DMS 273 treated with DMSO at 0.1 percent for 48 hours (cell line): Measurements from ENCODE around the gene RASSF3.
A peak's percentile ranks its signal among the peaks of the same experiment; 100 is the strongest.
"Not testable (repeated sequence)": the region's sequence is repeated elsewhere in the genome, so short reads cannot be mapped to it uniquely, and the experiment has no call there.

Experiments used
- DNase-seq: peaks from one replicate; lab custom pipeline; 2025; lab: John Stamatoyannopoulos, UW

Gene RASSF3

DNA sequence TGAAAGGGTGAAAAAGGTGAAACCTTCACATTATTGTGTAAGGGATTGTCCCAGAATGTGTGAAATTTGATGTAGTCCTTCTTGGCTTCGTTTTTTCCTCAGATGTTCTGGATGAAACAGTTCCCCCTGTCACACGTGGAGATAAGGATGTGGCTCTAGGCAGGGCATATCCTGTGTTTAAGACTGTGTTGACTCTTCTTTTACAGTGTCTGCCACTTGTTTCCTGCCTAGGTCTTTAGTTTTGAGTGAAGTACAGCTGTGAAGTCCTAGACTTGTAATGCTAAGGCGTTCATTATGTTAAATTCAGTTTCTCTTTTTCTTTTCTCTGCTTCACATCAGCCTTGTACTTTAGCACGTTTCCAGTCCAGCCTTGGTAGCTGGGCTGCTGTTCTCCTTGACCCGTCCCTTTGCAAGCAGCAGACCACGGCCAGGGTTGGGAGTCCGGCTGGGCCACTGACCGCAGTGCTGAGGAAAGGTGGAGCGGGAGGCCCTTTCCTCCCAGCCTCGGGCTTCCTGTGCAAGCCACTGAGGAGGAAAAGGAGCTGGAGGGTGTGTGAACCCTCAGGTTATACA, 59.1 kb downstream of the RASSF3 start:
- DNase-seq = no peak

DNA sequence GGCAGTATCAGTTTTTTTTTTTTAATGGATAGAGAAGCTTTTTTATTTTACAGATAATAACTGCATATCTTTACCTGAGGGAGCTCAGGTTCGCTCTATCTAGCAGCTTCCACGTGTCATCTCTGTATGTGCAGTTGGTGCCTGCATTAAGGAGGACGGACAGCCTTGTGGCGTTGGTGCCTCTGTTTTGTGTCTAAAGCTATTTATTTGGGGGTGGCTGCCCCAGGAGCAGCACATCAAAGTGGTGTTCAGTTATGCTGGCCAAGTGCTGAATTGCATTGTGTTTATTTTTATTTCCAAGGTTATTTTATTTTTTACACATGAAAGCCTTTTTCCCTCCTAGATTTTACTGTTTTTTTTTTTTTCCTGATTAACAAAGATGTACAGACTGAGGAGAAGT, 59.7 kb downstream of the RASSF3 start:
- DNase-seq = no peak

DNA sequence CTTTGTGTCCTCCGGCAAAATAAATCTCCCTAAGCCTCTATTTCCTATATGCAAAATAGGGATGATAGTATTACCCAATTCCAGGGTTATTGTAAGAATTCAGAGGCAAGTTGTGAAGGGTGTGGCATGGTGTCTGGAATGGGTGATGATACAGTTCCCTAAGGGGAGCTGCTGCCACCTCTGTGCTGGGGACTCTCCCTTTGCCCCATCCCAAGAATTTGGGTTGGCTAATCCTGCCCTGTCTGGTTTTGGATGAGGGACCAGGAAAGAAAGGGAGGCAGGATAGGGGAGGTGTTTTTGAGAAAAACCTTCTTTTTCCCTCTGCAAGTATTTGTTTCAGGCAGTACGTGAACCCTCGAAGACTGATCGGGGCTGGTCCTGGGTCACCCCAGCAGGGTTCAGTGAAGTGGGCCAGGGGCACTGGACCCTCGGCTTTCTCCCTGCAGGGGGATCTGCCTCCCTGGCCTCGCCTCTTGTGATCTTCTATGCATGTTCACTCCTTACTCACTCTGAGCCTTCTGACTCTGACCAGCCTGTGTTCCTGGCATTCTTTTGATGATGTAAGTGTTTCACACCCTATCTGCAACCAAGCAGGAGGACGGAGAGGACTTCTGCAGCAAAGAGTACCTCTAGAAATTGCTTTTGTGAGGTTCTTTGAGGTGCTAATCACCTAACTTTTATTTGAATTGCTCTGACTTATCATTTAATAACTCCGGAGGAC, 60.8 kb downstream of the RASSF3 start:
- DNase-seq = no peak

DNA sequence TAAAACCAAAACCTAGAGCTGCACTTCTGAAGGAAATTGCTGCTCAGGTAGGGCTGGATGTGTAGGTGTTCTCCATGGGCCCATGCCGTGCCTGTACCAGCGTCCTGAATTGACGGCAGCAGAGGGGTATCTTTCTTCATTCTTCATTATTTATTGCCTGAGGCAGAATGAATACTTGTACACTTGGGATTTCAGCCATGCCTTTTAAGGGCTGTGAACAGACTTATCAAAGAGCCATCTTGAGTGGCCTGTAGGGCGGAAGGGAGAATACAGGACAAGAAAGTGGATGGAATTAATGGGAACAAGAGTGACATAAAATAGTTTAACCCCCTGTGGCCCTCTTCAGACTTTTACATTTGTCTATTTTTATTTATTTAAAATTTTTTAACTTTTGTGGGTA, 61.4 kb downstream of the RASSF3 start:
- DNase-seq = no peak

DNA sequence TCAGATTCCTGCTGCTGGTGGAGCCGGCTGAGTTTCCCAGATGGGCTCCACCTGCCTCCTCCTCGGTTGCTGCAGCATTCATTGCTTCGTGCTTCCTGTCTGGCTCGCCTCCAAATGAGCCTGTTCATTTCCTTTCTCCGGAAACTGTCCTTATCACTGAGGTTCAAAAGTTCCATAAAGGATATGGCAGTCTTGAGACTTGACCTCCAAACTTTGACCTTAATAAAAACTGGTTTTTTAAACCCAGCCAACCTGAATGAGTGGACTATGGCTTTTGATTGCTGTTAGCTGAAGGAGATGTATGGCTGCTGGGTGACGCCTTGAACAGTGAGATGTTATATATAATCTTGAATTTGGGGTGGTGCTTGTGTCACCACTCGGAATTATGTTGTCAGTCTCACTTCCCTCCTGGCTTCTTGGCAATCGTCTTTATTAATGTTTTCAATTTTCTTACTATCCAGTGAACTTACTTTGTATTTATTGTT, 62.7 kb downstream of the RASSF3 start:
- DNase-seq = peak; percentile 23

DNA sequence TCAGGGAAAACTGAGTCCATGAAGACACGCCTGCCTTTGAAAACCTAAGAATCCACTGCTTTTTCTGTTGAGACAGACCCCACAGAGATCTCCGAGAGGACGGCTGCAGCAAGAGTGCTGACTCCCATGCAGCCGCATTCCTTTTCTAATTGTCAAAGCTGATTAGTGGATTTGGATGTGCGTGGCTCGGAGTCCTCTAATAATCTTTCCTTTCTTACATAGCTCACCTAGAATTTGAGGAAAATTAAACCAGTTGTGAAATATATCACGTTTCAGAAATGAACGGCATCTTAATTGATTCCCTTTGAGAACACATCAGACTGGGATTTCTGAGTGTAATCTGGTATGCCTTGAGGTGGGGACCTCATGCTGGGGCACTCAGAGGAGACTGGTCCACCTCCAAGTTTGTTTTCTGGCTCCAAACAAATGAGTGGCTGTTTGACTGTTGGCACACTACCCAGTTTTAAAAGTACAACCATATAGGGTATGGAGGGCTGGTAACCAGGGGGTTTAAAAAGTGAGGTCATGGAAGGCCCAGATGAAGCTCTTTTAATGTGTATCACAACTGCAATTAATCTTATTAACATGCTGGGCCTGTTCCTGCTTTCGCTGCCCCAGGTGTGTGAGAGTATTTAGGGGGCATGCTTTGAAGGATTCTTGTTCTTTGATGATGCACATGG, 63.3 kb downstream of the RASSF3 start:
- DNase-seq = peak; percentile 37

DNA sequence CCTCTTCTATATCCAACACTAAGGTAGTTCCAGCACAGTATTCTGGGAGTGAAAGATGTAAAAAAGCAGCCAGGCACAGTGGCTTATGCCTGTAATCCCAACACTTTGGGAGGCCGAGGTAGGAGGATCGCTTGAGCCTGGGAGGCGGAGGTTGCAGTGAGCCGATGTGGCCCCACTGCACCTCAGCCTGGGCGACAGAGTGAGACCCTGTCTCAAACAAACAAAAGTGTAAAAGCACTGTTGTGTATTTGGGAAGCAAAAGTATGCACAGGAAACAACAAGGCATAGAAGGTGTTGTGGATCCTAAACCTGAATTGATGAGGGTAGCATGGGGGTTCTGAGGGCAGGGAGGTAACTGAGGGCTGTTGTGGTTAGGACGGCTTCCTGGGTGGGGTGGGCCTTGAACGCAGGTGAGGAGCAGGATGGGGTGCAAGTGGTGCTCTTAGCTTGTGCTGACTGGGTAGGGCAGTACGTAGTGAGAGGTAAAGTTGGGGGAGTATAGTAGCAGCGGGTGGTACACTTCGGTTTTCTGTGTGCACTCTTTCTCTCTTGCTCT, 64.2 kb downstream of the RASSF3 start:
- no peak for DNase-seq

DNA sequence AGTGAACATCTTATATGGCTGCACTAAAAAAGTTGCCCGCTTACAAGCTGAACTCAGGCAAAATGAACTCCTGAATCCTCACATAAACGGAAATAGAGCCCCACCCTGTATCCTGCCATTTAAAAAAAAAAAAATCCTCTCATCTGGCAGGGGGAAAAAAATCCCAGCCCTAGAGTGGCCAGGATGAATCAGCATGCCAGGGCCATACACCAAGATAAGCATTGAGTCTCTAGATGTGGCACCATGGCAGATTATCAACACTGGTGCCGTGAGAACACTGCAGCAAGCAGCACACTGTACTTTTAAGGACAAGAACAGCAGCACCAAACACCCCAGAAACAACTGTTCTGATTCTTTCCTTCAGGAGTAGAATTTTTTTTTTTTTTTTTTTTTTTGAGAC, 65.5 kb downstream of the RASSF3 start:
- DNase-seq = no peak

DNA sequence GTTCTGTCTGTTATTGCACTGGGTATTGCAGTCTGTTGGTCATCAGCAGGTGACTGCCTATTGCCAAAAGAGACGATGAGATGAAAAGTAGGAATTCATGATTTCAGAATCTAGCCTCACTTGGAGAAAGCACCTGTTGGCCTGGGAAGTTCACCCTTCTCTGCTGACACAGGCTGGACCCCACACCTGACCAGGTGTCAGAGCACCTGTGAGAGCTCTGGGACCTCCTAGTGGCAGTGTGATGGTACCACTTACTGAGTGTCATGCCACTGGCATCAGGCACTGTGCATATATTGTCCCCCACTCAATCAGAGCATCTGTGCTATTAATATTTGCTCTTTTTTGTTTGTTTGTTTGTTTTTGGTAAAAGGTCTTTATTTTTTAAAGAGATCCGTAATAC, 68.0 kb downstream of the RASSF3 start:
- no peak for DNase-seq

DNA sequence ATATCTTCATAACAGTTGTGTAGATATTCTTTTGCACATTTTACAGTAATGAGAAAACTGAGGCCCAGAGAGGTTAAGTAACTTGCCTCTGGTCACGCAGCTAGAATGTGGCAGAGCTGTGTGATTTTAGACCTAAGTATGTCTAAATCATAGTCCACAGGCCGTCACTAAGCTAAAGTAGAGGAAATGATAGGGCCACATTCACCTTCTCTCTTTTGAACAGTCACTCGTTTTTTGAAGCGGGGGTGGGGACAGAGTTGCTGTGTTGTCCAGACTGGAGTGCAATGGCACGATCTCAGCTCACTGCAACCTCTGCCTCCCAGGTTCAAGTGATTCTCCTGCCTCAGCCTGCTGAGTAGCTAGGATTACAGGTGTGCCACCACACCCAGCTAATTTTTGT, 68.5 kb downstream of the RASSF3 start:
- DNase-seq = no peak

DNA sequence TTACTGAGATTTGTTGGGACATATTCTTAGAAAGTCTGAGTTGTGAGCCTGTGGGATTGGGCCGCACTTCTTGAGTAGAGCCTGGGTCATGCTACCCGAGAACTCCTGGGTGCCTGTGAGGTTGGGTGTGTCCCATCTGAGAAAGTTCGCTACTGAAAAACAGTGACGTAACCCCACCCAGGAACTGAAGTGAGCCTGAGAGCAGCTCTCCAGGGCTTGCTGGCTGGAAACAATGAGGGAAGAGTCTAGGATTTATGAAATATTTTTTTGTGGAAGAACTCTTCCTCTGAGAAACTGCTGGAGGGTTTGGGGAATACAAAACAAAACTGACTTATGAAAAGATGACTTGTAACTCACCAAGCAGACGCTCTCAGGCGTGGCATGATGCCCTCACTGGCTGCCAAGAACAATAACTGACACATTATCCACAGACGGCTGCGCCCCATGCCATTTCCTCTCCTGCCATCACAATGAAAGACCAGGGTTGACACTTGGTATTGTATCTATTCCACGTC, 69.2 kb downstream of the RASSF3 start:
- no peak for DNase-seq

DNA sequence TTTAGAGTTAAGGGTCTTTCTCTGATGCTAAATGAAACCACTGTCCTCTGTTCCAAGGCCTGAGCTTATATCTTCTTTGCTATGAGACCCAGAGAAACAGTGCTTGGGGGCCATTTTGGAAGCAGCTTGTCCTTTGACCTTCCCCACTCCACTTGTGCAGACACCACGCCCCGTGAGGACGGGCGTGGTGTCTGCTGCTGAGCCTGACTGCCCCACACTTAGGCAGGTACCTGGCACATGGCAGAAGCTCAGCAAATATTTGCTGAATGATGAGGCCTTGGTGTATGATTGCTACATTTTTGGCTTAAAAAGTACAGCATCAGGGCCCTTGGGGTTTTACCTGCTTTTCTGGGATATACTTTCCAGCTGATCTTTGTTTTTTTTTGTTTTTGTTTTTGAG, 69.9 kb downstream of the RASSF3 start:
- DNase-seq = no peak

DNA sequence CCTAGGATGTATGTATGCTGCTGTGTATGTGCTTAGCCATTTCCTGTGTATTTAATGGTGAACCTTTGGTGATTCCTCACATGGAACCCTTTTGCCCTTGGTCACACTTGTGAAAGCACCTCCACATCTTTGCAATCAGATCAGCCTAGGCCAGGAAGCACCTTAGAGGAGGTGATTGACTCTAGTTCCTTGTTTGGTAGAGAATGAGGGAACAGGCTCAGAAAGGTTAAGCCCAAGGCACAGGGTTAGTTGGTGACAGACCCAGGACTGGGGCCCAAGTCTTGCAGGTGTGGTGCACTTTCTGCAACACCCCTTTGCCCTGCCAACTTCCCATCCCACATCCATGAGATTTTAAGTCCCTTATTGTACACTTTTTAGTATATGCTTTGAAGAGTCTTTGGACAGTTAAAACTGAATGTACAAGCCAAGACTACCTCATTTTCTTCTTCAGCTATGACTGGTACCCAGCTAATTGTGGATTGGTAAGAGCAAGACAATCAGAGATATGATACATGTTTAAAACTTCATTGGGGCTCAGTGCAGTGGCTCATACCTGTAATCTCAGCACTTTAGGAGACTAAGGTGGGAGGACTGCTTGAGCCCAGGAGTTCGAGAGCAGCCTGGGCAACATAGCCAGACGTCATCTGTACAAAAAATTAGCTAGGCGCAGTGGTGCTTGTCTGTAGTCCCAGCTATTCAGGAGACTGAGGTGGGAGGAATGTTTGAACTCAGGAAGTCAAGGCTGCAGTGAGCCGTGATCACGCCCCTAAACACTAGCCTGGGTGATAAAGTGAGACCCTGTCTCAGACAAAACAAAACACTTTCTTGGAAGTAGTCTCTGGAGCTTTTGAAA, 71.1 kb downstream of the RASSF3 start:
- no peak for DNase-seq

DNA sequence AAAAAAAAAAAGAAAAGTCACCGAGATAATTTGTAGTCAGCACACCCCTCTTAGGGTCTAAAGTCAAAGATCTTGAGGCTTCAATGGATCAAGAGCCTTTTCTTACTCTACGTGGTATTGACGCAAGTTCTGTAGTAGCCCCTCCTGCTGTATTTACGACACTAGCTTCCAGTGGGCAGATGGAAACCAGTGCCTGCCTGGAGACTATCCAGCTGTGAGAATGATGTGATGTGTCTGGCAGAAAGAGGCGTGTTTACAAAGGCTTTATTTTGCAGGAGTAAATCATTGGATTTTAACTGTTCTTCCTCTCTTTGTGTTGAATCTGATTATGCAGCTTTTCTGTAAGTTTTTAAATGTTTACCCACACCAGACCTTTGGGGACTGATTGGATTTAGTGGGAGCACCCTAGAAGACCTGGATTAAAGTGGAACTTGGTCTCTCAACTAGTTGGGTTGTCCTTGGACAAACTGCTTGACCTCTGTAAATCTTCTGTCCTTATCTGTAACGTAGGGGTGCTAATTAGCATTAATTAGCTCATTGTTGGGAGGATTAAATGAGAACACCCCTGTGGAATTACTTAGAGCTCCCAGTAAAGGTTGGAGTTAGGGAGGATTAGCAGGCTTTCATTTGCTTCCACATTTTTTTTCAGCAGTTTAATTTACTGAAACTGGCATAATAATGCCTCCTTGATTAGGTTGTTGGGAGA, 72.4 kb downstream of the RASSF3 start:
- peak; percentile 51 for DNase-seq

DNA sequence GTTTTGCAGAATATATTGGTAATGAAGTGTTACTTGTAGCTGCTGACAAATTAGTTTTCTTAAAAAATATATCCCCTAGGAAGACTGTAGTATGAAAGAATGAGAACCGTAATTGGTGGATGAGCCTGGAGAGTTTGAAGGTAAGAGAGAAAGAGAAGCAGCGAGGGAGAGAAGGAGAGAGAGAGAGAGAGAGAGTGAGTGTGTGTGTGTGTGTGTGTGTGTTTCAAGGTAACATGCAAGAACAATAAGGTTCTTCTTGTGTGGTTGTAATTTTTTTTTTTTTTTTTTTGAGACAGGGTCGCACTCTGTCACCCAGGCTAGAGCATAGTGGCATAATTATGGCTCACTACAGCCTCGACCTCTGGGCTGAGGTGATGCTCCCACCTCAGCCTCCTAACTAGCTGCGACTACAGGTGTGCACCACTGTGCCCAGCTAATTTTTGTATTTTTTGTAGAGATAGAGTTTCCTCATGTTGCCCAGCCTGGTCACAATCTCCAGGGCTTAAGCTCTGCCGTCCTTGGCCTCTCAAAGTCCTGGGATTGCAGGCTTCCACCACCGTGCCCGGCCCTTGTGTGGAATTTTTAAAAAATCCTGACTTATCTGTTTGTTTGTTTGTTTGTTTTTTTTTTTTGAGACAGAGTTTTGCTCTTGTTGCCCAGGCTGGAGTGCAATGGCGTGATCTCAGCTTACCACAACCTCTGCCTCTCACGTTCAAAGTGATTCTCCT, 73.7 kb downstream of the RASSF3 start:
- no peak for DNase-seq

DNA sequence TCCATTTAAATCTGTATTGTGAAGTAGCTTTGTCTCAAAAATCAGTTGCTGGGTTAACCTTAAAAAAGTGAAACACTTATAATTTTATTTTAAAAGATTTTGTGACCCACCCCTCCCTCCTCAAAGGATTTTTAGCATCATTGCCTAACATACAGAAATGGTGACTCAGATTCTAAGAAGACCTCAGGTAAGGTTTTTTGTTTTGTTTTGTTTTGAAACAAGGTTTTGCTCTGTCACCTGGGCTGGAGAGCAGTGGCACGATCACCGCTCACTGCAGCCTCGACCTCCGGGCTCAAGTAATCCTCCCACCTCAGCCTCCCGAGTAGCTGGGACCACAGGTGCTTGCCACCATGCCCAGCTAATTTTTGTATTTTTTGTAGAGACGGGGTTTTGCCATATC, 74.8 kb downstream of the RASSF3 start:
- DNase-seq = no peak

DNA sequence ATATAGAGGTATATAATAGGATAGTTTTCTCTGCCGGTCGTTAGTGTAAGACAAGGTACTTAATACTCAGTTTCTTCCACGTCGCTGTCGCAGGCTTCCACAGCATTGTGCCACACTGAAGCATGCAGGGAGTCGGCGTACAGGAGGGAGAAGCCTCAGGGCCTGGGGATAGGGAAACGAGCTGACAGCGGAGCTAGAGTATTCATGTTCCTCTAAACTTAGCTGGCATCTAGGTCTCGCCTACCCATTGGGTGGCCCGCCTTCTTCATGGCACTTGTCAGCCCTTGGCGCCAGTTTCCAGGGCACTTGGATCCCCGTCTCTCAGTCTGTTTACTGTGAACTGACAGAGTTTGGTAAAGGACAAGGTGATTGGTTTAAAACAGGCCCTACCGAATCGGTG, 75.3 kb downstream of the RASSF3 start:
- DNase-seq = no peak

DNA sequence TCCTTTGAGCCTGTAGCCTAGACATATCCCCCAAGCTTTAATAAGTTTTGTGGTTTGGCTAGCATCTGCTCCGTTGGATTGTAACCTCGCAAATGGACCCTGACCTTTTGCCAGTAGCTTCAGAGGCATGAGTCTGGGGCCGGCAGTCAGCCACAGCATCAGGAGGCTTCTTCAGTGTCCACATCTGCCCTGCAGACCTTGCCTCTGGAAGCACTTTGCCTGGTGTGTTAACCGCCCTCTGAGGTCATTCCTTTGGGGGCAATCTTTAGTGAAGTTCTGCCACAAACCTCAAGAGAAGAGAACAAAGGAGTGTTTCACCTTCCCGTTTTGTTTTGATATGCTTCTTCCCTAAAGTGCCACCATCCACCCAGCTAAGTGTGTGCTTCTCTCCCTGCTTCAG, 77.5 kb downstream of the RASSF3 start:
- no peak for DNase-seq

DNA sequence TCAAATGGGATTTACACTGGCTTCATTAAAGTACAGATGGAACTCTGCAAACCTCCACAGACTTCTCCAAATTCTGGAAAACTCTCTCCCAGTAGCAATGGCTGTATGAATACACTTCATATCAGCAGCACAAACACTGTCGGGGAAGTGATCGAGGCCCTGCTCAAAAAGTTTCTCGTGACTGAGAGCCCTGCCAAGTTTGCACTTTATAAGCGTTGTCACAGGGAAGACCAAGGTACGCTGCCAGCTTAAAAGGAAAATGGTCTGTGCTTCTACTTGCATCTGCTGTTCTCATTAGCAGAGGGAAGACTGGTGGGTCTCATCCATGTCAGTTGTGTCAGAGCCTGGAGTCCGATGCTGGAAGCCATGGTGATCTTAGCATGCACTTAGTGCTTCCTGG, 77.9 kb downstream of the RASSF3 start:
- DNase-seq = no peak

DNA sequence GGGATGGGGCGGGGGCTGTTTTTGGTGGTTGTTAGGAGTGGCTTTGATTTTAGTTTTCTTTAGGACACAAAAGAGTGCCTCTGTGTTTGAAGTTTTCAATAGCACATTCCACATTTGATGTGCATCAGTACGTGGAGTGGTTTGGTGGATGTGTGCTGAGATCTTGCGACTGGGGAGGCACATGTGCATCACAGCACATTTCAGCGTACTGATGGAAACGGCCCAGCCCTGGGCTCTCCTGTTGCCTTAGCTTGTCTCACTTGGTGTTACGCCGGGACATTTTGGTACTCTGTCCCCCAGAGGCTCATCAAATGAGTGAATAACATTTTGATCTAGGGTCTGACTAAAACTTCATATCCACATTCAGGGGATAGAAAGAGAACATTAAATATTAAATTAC, 78.4 kb downstream of the RASSF3 start:
- no peak for DNase-seq

DNA sequence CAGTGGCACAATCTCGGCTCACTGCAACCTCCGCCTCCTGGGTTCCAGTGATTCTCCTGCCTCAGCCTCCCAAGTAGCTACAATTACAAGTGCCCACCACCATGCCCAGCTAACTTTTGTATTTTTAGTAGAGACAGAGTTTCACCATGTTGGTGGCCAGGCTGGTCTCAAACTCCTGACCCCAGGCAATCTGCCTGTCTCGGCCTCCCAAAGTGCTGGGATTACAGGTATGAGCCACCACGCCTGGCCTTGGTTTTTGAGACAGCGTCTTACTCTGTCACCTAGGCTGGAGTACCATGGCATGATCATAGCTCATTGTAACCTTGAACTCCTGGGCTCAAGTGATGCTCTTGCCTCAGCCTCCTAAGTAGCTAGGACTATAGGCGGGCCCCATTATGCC, 79.9 kb downstream of the RASSF3 start:
- not testable (repeated sequence) for DNase-seq
